ENCODE results near the gene GATAD2B. TPM values are rescaled to one million over a fixed set of nuclear protein-coding genes. Genes with fewer than 3 reads are reported as not detected.

GATAD2B gene
- polyA plus RNA-seq, 3 donors from 2014 or later: 1.3 to 5.5 (median 2.1) TPM

- Mint-ChIP-seq H3K36me3 (peaks cover 17 to 41% (median 23%) of the 10 kb centered on the region in 3 donors), H3K27ac (peak overlapping the region in 1 of 6 donors; percentile 71), H3K4me3 (no peak overlapping the region), H3K4me1 (no peaks in the 10 kb centered on the region), H3K9me3 (no peaks in the 10 kb centered on the region), H3K27me3 (ENCODE audit: low read depth in 3 of 3) (no peaks in the 10 kb centered on the region)
- no peak for DNase-seq
Observed at GRCh38 chr1:153818876-153819275, 103.9 kb downstream of the GATAD2B start.

DNA sequence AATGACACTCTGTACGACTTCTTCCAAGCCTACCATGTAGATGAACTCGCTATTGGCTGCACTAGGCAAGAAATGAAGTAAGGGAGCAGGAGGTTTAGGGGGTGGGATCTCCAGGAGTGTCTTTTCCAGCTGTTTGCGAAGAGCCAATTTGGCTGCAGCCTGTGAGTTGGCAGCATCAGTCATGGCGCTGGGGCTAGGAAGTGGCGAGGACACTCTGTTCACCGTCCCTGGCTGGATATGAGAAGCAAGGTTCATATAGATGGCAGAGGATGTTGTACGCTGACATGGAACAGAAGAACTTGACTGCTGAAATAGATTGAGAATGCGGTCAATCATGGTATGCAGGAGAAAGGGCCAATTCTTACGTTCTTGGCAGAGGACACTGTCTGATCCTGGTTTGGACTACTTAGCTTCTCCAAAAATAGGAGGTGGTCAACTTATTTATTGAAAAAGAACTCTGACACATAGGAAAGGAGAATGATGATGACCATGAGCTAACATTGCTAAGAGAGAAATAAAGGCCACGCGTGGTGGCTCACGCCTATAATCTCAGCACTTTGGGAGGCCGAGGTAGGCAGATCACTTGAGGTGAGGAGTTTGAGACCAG lies 106.4 kb downstream of the GATAD2B start:
- no peak for DNase-seq
- Mint-ChIP-seq H3K4me3 (no peak overlapping the region), H3K36me3 (peaks cover 25 to 54% (median 32%) of the 10 kb centered on the region in 3 donors), H3K27ac (peak overlapping the region in 1 of 6 donors; percentile 79), H3K27me3 (ENCODE audit: low read depth in 3 of 3) (no peaks in the 10 kb centered on the region), H3K9me3 (no peaks in the 10 kb centered on the region), H3K4me1 (no peaks in the 10 kb centered on the region)

- peak overlapping the region in 3 of 5 donors; percentile 0 to 40 (median 37) for H3K4me3 Mint-ChIP-seq
- no peak for DNase-seq
- peaks cover 3 to 27% (median 18%) of the 10 kb centered on the region in 3 donors for H3K36me3 Mint-ChIP-seq
- H3K9me3 Mint-ChIP-seq: no peaks in the 10 kb centered on the region
- H3K4me1 Mint-ChIP-seq: peaks cover 36 to 40% of the 10 kb centered on the region in 2 donors
- H3K27me3 Mint-ChIP-seq (ENCODE audit: low read depth in 3 of 3): peaks cover 0 to 7% (median 5%) of the 10 kb centered on the region in 3 donors
- peak overlapping the region; percentile 72 to 94 (median 84) for H3K27ac Mint-ChIP-seq
Observed at GRCh38 chr1:153805886-153806719, 116.7 kb downstream of the GATAD2B start.

DNA sequence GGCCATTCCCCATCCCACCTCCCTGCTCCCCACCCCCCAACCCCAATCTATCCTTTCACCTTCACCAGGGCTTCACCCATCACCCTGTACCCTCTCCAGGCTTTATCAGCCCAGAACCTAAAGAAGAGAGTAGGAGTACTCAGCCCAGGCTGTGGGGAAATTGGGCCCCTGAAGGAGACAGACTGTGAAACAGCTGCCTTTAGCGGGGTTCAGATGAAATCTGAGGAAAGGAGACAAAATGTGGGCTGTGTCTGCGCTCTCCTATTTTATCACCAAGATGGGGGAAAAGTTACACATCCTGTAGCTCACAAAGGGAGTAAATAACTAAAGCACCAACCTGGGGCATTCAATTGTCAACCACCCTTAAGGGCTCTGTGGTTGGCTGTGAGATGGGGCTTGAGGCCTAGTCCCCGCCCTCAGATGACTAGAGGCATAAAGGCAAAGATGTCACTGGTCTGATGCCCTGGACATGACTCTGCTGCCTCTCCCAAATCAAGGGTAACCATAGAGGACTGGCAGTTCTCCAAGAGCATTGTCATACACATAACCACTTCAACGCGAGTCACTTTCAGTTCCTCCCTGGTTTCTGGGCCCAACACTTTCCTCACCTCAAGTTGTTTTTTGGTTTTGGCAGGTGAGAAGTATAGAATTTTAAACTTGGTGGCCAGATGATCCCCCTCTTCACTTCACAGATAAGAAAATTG lies 117.6 kb downstream of the GATAD2B start:
- Mint-ChIP-seq H3K36me3 (peaks cover 3 to 25% (median 16%) of the 10 kb centered on the region in 3 donors), H3K4me1 (peaks cover 36 to 40% of the 10 kb centered on the region in 2 donors), H3K4me3 (peak overlapping the region; percentile 26 to 40 (median 30)), H3K27me3 (ENCODE audit: low read depth in 3 of 3) (peaks cover 0 to 8% (median 5%) of the 10 kb centered on the region in 3 donors), H3K9me3 (no peaks in the 10 kb centered on the region), H3K27ac (peak overlapping the region; percentile 72 to 94 (median 84))
- peak; percentile 84 to 91 (median 85) for DNase-seq

GRCh38 chr1:153804112-153804511 lies 118.7 kb downstream of the GATAD2B start:
- Mint-ChIP-seq H3K27ac (peak overlapping the region; percentile 75 to 94 (median 92)), H3K4me3 (peak overlapping the region; percentile 13 to 54 (median 35)), H3K9me3 (no peaks in the 10 kb centered on the region), H3K36me3 (peaks cover 3 to 15% (median 6%) of the 10 kb centered on the region in 3 donors), H3K4me1 (peaks cover 36 to 40% of the 10 kb centered on the region in 2 donors), H3K27me3 (ENCODE audit: low read depth in 3 of 3) (peaks cover 0 to 5% (median 3%) of the 10 kb centered on the region in 3 donors)
- no peak for DNase-seq

DNA sequence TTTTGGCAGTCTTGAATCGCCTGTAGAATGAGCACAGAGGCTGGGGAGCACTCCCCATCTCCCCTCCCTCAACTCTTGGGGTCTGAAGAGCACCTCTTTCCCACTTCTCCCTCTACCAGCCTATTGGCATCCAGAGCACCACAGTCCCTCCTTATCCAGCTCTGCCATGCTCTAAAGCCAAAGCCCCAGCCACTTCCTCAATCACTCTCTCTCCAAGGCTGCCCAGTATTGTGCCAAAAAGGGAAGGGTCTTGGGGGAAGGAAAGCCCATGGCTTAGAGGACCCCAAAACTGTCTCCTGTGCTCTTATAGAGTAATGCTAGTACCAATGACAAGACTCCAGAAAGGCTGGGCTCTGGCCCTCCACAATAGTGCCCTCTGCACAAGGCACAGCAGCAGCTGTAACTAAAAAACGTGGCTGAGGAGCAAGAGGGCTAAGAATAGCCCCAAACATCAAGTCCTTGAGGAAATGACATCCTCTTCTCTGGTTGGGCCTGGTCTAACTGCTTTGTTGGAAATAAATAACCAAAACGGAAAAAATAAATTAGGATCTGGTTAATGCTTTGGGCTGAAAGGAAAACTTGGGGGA lies 119.2 kb downstream of the GATAD2B start:
- no peak for DNase-seq
- Mint-ChIP-seq H3K9me3 (no peaks in the 10 kb centered on the region), H3K36me3 (peaks cover under 1 to 9% (median 3%) of the 10 kb centered on the region in 3 donors), H3K4me3 (no peak overlapping the region), H3K27ac (peak overlapping the region; percentile 75 to 94 (median 92)), H3K4me1 (peaks cover 36 to 40% of the 10 kb centered on the region in 2 donors), H3K27me3 (ENCODE audit: low read depth in 3 of 3) (peaks cover 3 to 5% (median 3%) of the 10 kb centered on the region in 3 donors)

GRCh38 chr1:153801786-153802697 lies 120.7 kb downstream of the GATAD2B start:
- H3K4me1 Mint-ChIP-seq: peaks cover 42 to 45% of the 10 kb centered on the region in 2 donors
- no peaks in the 10 kb centered on the region for H3K36me3 Mint-ChIP-seq
- H3K4me3 Mint-ChIP-seq: no peak overlapping the region
- no peaks in the 10 kb centered on the region for H3K9me3 Mint-ChIP-seq
- no peak for DNase-seq
- peak overlapping the region in 5 of 6 donors; percentile 43 to 82 (median 76) for H3K27ac Mint-ChIP-seq
- H3K27me3 Mint-ChIP-seq (ENCODE audit: low read depth in 3 of 3): peaks cover 3 to 5% (median 5%) of the 10 kb centered on the region in 3 donors

- H3K4me1 Mint-ChIP-seq: peaks cover 51 to 54% of the 10 kb centered on the region in 2 donors
- H3K9me3 Mint-ChIP-seq: no peaks in the 10 kb centered on the region
- H3K36me3 Mint-ChIP-seq: no peaks in the 10 kb centered on the region
- H3K4me3 Mint-ChIP-seq: no peak overlapping the region
- DNase-seq: no peak
- H3K27me3 Mint-ChIP-seq (ENCODE audit: low read depth in 3 of 3): peaks cover 3 to 5% (median 5%) of the 10 kb centered on the region in 3 donors
- H3K27ac Mint-ChIP-seq: peak overlapping the region in 3 of 6 donors; percentile 43 to 62 (median 55)
Observed at GRCh38 chr1:153801028-153801625, 121.6 kb downstream of the GATAD2B start.

DNA sequence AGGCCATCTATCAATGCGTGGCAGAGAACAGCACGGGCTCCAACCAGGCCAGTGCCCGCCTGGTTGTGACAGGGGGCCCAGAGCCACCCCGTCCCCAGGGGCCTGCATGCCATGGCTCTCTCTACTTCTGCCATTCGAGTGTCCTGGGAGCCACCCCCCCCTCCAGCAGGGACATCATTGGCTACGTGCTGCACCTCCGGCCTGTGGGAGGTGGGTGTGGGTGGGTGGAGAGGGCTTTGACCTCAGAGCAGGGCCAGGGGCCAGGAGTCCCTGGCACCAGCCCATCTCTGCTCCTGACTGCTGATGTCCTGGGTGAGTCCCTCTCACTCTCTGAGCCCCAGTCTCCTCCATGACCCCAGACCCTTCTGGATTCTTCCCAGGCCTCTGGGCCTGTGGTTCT lies 122.3 kb downstream of the GATAD2B start:
- no peak for DNase-seq
- Mint-ChIP-seq H3K27ac (peak overlapping the region in 2 of 6 donors; percentile 34 to 55), H3K4me3 (no peak overlapping the region), H3K4me1 (peaks cover 50 to 54% of the 10 kb centered on the region in 2 donors), H3K36me3 (no peaks in the 10 kb centered on the region), H3K9me3 (no peaks in the 10 kb centered on the region), H3K27me3 (ENCODE audit: low read depth in 3 of 3) (peaks cover 3 to 5% (median 5%) of the 10 kb centered on the region in 3 donors)

DNA sequence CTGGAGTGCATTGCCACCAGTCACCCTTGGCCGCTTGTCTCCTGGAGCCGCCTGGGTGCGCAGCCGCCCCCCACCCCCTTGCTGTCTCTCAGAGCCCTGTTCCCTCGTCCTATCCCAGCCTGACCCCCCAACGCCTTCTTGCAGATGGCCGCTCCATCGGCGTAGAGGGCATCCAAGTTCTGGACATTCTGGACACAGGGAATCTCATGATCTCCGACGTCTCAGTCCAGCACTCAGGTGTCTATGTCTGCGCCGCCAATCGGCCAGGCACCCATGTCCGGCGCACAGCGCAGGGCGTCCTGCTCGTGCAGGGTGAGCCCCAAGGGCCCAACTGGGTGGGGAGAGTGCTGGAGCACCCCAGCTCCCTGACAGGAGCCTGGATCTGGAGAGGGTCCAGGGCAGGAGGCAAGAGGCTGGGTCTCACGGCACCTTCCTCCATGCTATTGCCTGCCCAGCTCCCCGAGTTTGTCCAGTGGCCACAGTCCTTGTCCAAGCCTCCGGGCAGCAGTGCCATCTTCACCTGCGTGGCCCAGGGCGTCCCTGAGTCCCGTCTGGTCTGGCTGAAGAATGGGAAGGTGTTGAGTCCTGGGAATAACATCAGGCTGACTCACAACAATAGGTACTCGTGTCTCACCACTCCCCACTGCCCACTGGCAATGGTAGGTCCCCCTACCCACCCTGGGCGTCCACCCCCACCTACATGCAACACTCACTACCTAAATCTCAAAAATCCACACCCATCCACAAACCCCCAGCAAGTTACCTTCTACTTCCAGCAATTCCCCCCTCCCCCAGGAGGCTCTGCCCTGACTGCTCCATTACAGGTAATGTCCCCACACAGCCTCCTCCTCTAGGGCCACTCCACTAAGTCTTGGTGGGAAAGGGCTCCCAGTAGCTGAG lies 123.0 kb downstream of the GATAD2B start:
- H3K27ac Mint-ChIP-seq: no peak overlapping the region

GRCh38 chr1:153799016-153799415 lies 123.8 kb downstream of the GATAD2B start:
- H3K9me3 Mint-ChIP-seq: no peaks in the 10 kb centered on the region
- H3K4me1 Mint-ChIP-seq: peaks cover 46 to 51% of the 10 kb centered on the region in 2 donors
- peaks cover 3 to 7% (median 3%) of the 10 kb centered on the region in 3 donors for H3K27me3 Mint-ChIP-seq (ENCODE audit: low read depth in 3 of 3)
- no peak overlapping the region for H3K4me3 Mint-ChIP-seq
- H3K27ac Mint-ChIP-seq: no peak overlapping the region
- DNase-seq: no peak
- H3K36me3 Mint-ChIP-seq: peaks cover 0 to 3% (median 0%) of the 10 kb centered on the region in 3 donors

More for the DNA sequence above, 123.0 kb downstream of the GATAD2B start:
- no peaks in the 10 kb centered on the region for H3K9me3 Mint-ChIP-seq
- H3K4me1 Mint-ChIP-seq: peaks cover 47 to 54% of the 10 kb centered on the region in 2 donors
- H3K27me3 Mint-ChIP-seq (ENCODE audit: low read depth in 3 of 3): peaks cover 3 to 5% (median 3%) of the 10 kb centered on the region in 3 donors
- no peak overlapping the region for H3K4me3 Mint-ChIP-seq
- no peaks in the 10 kb centered on the region for H3K36me3 Mint-ChIP-seq
- no peak for DNase-seq

All from immature natural killer cell (primary cell).